GM10266 (cell line): ENCODE measurements around the gene ASIC4.

ENCODE experiments used
- DNase-seq: peaks from one replicate; pipeline ENCODE4 v3.0.0; 2012; ENCODE audit errors: extremely low spot score
- TF ChIP-seq, protein P1 (sequence below): IDR thresholded peaks from 2 replicates; pipeline ENCODE4 v1.5.1; 2012; ENCODE audit warnings: mild to moderate bottlenecking, low read depth; ENCODE audit not compliant: control insufficient read depth, insufficient read depth; ENCODE audit errors: missing control alignments

ASIC4 gene

DNA sequence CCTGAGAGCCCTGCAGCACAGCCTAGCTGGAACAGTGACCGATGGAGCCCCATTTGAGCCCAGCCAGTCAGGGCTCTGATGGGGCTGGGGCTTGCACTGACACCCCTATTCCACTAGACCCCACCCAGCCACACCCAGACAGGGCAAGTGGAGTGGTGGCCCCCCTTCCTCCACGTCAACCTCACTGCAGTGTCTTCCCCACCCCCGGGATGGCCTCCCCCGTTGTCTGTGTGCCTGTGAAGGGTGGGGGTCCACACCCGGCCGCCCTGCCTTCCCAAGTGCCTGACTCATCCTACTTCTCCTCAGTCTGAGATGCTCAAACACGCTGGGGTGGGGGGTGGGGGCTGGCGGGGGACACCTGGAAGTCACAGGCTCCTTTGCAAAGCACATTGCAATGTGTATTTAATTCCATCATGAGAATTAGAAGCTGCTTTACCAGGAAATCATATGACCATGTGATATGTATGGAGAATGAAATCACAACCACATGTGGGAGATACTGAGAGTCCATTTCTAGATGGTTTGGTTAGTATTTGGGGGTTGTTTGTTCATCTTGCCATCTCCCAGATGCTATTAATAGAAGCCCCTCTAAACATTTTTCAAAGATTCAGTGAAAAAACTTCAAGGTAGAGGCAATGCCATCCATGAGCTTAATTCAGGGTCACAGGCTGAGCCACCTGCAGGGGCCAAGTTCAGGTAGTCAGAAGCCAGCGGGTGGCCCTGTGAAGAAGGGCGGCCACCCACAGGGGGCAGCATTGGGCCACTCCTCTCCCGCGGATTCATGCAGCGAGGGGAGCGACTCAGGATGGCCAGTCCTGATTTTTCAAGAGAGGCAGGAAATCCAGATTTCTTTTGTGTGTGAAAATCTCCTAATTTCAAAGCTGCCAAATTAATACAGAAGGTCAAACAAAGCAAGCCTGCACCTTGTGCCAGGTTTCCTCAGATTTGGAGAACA, 38.3 kb upstream of the ASIC4 start:
- TF ChIP-seq, protein P1, sequence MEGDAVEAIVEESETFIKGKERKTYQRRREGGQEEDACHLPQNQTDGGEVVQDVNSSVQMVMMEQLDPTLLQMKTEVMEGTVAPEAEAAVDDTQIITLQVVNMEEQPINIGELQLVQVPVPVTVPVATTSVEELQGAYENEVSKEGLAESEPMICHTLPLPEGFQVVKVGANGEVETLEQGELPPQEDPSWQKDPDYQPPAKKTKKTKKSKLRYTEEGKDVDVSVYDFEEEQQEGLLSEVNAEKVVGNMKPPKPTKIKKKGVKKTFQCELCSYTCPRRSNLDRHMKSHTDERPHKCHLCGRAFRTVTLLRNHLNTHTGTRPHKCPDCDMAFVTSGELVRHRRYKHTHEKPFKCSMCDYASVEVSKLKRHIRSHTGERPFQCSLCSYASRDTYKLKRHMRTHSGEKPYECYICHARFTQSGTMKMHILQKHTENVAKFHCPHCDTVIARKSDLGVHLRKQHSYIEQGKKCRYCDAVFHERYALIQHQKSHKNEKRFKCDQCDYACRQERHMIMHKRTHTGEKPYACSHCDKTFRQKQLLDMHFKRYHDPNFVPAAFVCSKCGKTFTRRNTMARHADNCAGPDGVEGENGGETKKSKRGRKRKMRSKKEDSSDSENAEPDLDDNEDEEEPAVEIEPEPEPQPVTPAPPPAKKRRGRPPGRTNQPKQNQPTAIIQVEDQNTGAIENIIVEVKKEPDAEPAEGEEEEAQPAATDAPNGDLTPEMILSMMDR: peak; percentile 81
- DNase-seq: peak; percentile 77

DNA sequence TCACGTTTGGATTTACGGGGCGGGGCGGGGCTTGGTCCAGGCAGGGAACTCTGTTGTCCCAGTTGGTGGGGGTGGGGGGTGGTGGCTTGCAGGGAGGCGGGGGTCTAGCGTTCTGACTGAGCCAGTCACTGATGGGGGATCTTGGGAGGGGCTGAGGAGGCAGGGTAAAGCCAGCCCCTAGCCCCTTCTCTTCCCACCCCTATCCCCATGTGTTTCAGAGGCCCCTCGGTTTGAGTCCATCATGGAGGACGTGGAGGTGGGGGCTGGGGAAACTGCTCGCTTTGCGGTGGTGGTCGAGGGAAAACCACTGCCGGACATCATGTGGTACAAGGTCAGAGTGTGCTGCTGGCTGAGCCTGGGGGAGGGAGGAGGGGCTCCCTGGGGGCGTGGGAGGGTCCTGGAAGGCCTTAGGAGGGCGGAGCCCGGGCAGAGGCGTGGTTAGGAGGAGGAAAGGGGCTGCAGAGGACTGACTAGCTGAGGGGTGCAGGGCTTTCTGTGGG, 37.6 kb upstream of the ASIC4 start:
- no peak for DNase-seq
- TF ChIP-seq, protein P1: no peak

DNA sequence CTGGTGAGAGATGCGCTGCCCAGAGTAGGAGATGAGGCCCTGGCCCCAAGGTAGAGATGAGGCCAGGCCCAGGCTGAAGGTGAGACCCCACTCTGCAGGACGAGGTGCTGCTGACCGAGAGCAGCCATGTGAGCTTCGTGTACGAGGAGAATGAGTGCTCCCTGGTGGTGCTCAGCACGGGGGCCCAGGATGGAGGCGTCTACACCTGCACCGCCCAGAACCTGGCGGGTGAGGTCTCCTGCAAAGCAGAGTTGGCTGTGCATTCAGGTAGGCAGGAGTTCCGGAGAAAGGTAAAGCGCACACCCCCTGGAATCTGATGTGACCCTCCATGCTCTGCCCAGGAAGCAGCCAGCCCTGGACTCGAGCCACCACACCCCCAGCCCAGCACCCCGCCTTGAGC, 37.1 kb upstream of the ASIC4 start:
- TF ChIP-seq, protein P1: no peak
- DNase-seq: no peak

DNA sequence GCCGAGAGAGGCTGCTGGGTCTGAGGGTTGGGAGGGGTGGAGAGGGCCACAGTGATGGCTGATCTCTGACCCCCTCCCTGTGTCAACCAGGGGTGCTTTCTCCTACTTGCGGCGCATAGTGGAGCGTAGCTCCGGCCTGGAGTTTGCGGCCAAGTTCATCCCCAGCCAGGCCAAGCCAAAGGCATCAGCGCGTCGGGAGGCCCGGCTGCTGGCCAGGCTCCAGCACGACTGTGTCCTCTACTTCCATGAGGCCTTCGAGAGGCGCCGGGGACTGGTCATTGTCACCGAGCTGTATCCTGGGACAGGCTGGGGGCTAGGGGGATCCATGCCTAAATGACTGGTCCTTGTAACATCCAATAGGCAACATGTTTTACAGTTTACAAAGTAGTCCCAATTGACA, 36.5 kb upstream of the ASIC4 start:
- TF ChIP-seq, protein P1: no peak
- no peak for DNase-seq

DNA sequence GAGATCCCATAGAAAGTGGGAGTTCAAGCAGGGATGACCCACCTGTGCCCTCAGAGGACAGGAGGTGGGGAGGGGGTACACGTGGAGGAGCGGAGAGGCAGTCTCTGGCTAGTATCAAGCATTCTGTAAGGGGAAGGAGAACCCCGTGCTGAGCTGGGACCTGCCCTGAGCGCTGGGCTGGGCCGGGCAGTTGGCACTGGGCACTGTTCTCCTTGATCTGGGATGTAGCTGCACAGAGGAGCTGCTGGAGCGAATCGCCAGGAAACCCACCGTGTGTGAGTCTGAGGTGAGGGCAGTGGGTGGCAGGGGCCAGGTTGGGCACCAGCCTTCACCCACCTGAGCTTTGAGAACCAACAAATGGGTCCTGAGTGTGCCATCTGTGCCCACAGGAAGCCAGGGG, 35.4 kb upstream of the ASIC4 start:
- TF ChIP-seq, protein P1: no peak
- DNase-seq: no peak

DNA sequence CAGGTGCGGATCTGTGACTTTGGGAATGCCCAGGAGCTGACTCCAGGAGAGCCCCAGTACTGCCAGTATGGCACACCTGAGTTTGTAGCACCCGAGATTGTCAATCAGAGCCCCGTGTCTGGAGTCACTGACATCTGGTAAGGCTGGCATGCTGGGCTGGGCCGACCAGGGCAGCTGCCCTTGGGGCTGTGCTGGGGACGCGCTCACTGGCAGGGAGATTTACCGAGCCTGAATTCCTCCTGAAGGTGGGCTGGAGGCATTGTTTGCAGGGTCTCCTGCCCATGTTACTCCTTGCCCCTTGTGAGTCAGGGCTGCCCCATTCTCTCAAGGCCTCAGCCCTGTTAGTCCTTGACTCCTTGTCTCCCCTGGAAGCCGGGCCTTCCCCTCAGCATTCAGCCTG, 34.3 kb upstream of the ASIC4 start:
- DNase-seq: no peak
- TF ChIP-seq, protein P1: no peak
